Esophagus squamous epithelium (tissue), 4 donors: ENCODE data around the gene ODF2L.
A peak's percentile ranks its signal among the peaks of the same experiment; 100 is the strongest.

Experiments used
- CTCF ChIP-seq, 6 experiments: fragments of 450-650 bp in 4 of 6; fragments of 200-600 bp in 2 of 6; sonication (generic) in 2 of 6; IDR thresholded peaks; one replicate each; pipeline ENCODE4 v1.5.1; 2016 to 2019; ENCODE audit warnings: antibody characterized with exemption in 6 of 6, mild to moderate bottlenecking in 4 of 6, moderate library complexity in 4 of 6
- POLR2A ChIP-seq, 4 donors: fragments of 450-650 bp; IDR thresholded peaks; one replicate each; pipeline ENCODE4 v1.6.1; 2017; ENCODE audit warnings: antibody characterized with exemption in 4 of 4, mild to moderate bottlenecking in 4 of 4, moderate library complexity in 3 of 4

GRCh38 chr1:86434059-86434458 is 37.9 kb upstream of the ODF2L start:
- TF ChIP-seq CTCF (IDR thresholded peaks at IDR 0.05) (peak in 1 of 6 experiments; percentile 22), POLR2A (IDR thresholded peaks at IDR 0.05) (no peak)
